NB4 (cell line): ENCODE data around the gene PGLYRP4.

ENCODE experiments used
- DNase-seq: peaks from one replicate; pipeline ENCODE4 v3.0.0; 2010; ENCODE audit warnings: low read depth
- H3K4me3 ChIP-seq: one replicate; pipeline ENCODE4 v1.5.1; 2011; ENCODE audit warnings: mild to moderate bottlenecking, low read depth, low read length, moderate library complexity
- CTCF ChIP-seq: IDR thresholded peaks from one replicate; pipeline ENCODE4 v1.5.1; 2012; ENCODE audit warnings: low read depth, low read length
- MAX ChIP-seq: IDR thresholded peaks from 2 replicates; pipeline ENCODE4 v1.6.1; 2011; ENCODE audit warnings: low read depth, low read length
- MYC ChIP-seq: IDR thresholded peaks from 2 replicates; pipeline ENCODE4 v1.6.1; 2011; ENCODE audit warnings: low read depth, low read length
- POLR2A ChIP-seq: IDR thresholded peaks from 2 replicates; pipeline ENCODE4 v1.6.1; 2011; ENCODE audit warnings: mild to moderate bottlenecking; ENCODE audit not compliant: insufficient read length; ENCODE audit errors: extremely low read depth

PGLYRP4 gene

GRCh38 chr1:153389973-153390879, 41.6 kb upstream of the PGLYRP4 start:
- H3K4me3 ChIP-seq, result no peak overlapping the region
- peak; percentile 78 for DNase-seq

GRCh38 chr1:153389401-153389800, 40.8 kb upstream of the PGLYRP4 start:
- no peak for DNase-seq
- no peak for TF ChIP-seq CTCF
- TF ChIP-seq POLR2A, result no peak
- TF ChIP-seq MYC, result no peak
- TF ChIP-seq MAX, result no peak
- no peak overlapping the region for H3K4me3 ChIP-seq

More at GRCh38 chr1:153389973-153390879, 41.6 kb upstream of the PGLYRP4 start:
- TF ChIP-seq MYC (no peak), MAX (no peak), POLR2A (no peak), CTCF (no peak)

- no peak for TF ChIP-seq MYC
- no peak for TF ChIP-seq MAX
- TF ChIP-seq POLR2A, result no peak
- TF ChIP-seq CTCF, result no peak
- no peak for DNase-seq
- no peak overlapping the region for H3K4me3 ChIP-seq
These were observed 39.1 kb upstream of the PGLYRP4 start for GRCh38 chr1:153387785-153388184.

- no peak overlapping the region for H3K4me3 ChIP-seq
- no peak for TF ChIP-seq MAX
- TF ChIP-seq POLR2A, result no peak
- TF ChIP-seq MYC, result no peak
- no peak for TF ChIP-seq CTCF
- no peak for DNase-seq
These were observed 38.4 kb upstream of the PGLYRP4 start for GRCh38 chr1:153387001-153387400.

GRCh38 chr1:153386500-153386901, 37.9 kb upstream of the PGLYRP4 start:
- H3K4me3 ChIP-seq, result no peak overlapping the region
- no peak for TF ChIP-seq POLR2A
- no peak for TF ChIP-seq MYC
- TF ChIP-seq MAX, result 0 out of 2 replicates have a peak, but pooled peaks have one; percentile 28
- TF ChIP-seq CTCF, result no peak
- DNase-seq, result peak; percentile 90
